ENCODE measurements around the gene NQO1.

DNA sequence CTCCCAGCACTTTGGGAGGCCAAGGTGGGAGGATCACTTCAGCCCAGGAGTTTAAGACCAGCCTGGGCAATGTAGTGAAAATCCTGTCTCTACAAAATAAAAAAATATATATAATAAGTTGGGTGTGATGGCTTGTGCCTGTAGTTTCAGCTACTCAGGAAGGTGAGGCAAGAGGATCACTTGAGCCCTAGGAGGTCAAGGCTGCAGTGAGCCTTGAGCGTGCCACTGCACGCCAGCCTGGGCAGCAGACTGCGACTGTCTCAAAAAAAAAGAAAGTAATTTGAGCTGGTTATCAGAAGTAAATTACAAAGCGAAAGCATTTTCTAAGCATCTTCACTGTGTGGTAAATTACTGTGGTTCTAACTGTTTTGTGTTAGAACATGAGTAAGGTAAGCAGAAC, 66.2 kb downstream of the NQO1 start:
- TF ChIP-seq CTCF (IDR thresholded peaks at IDR 0.05; ENCODE audit: insufficient read depth, low read length) = no peak
- TF ChIP-seq GABPA (IDR thresholded peaks at IDR 0.05; ENCODE audit: low read depth) = no peak
- TF ChIP-seq POLR2AphosphoS5 (IDR thresholded peaks at IDR 0.05; ENCODE audit: low read depth) = no peak
- TF ChIP-seq REST (IDR thresholded peaks at IDR 0.05; ENCODE audit: insufficient replicate concordance, low read depth) = no peak
- no peak for TF ChIP-seq SPI1 (IDR thresholded peaks at IDR 0.05; ENCODE audit: borderline replicate concordance, low read depth)
